ENCODE measurements around the gene HOXA1. TPM values are rescaled to one million over a fixed set of nuclear protein-coding genes. Genes with fewer than 3 reads are reported as not detected.

The HOXA1 gene
- total RNA-seq, 1 donor from 2014 or later, result 9.5 TPM

DNA sequence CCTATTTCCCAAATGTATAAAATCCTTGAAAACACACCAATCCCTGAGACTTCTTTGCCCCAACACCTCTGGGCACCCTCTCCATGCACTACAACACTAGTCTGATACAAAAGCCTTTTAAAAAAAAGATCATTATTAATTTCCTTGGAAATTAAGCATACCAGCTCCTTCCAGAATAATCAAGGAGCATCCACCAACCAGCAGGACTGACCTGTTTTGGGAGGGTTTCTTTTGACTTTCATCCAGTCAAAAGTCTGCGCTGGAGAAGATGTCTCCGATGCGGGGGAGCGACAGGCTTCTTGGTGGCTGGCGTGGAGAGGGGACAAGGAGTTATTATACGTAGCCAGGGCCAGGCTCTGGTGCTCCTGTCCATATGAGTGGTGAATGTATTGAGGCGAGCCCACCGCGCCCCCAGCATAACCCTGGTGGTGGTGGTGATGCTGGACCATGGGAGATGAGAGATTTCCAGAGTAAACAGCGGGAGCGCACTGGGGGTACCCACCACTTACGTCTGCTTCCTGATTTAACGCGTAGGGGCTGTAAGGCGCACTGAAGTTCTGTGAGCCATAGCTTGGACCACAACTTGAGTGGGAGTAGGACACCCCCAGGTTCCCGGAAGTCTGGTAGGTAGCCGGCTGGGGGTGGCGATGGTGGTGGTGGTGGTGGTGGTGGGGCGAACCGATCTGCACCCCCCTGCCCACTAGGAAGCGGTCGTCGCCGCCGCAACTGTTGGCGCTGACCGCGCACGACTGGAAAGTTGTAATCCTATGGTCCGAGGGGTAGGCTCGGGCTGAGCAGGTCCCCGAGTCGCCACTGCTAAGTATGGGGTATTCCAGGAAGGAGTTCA, 527 bp downstream of the HOXA1 start:
- Mint-ChIP-seq H3K27ac (peak overlapping the region; percentile 97), H3K36me3 (peaks cover 28% of the 10 kb centered on the region), H3K9me3 (no peaks in the 10 kb centered on the region), H3K27me3 (peaks cover 51% of the 10 kb centered on the region), H3K4me1 (ENCODE audit: unreplicated experiment) (peaks cover 62% of the 10 kb centered on the region), H3K4me3 (peak overlapping the region; percentile 97)
- TF ChIP-seq, protein P1, sequence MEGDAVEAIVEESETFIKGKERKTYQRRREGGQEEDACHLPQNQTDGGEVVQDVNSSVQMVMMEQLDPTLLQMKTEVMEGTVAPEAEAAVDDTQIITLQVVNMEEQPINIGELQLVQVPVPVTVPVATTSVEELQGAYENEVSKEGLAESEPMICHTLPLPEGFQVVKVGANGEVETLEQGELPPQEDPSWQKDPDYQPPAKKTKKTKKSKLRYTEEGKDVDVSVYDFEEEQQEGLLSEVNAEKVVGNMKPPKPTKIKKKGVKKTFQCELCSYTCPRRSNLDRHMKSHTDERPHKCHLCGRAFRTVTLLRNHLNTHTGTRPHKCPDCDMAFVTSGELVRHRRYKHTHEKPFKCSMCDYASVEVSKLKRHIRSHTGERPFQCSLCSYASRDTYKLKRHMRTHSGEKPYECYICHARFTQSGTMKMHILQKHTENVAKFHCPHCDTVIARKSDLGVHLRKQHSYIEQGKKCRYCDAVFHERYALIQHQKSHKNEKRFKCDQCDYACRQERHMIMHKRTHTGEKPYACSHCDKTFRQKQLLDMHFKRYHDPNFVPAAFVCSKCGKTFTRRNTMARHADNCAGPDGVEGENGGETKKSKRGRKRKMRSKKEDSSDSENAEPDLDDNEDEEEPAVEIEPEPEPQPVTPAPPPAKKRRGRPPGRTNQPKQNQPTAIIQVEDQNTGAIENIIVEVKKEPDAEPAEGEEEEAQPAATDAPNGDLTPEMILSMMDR (conservative IDR thresholded peaks at IDR 0.05), result peak; percentile 24
- peak; percentile 75 for DNase-seq (ENCODE audit: extremely low spot score, unreplicated experiment)

DNA sequence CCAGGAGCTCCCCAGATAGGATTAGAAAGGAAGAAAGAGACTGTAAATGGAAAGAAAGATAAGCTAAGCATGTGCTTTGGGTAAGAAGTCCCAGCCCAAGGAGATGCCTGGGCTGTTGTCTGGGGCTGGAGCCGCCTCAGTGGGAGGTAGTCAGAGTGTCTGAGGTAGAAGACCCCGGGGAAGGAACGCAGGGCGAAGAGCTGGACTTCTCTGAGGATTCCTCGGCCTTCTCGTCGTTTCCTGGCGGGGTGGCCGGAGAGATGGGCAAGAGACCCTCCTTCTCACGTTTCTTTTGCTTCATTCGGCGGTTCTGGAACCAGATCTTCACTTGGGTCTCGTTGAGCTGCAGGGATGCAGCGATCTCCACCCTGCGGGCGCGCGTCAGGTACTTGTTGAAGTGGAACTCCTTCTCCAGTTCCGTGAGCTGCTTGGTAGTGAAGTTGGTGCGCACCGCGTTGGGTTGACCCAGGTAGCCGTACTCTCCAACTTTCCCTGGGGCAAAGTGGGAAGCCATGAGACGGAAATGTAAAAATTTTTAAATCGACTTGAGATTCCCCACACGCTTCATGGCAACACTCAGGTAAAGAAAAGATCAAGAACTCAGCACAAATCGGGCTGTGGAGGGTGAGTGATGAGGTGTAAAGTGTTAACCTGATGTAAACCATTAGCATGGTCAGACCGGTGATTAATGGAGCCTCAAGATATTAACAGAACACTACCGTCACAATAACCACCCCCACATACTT, 1.3 kb downstream of the HOXA1 start:
- Mint-ChIP-seq H3K36me3 (peaks cover 20% of the 10 kb centered on the region), H3K27ac (peak overlapping the region; percentile 97), H3K27me3 (peaks cover 47% of the 10 kb centered on the region), H3K4me1 (ENCODE audit: unreplicated experiment) (peaks cover 62% of the 10 kb centered on the region), H3K4me3 (peak overlapping the region; percentile 97), H3K9me3 (no peaks in the 10 kb centered on the region)
- DNase-seq (ENCODE audit: extremely low spot score, unreplicated experiment), result no peak
- TF ChIP-seq, protein P1 (conservative IDR thresholded peaks at IDR 0.05), result no peak

DNA sequence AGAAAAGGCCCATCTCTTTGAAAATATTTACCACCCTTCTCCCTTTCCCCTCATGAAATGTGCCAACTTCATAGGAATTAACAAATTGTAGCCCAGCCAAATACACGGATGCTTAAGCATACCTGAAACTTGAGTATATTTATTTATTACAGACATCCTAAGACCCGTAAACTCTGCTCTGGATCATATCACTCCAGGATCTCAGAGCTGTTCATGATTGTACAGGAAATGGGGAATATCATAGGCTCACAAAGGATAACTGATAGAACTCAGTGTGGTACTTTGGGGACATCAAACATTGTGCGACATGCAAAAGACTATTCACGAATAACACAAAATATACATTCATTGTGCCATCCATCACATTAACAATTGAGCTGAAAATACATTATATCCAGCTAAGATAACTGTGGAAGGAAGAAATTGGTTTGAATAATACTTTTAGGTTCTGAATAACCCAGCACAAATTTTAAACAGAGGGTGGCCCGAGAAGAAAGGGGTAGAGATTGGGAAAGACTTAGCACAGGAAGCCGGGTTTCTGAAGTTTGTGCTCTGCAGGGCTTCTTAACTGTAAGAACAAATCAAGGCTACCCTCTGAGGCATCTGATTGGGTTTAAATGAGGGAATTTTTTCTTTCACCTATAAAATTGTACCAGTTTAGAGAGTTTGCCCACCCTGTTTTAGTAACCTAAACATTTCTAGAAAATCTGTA, 2.5 kb downstream of the HOXA1 start:
- Mint-ChIP-seq H3K27me3 (peaks cover 38% of the 10 kb centered on the region), H3K4me1 (ENCODE audit: unreplicated experiment) (peaks cover 54% of the 10 kb centered on the region)
- TF ChIP-seq, protein P1 (conservative IDR thresholded peaks at IDR 0.05), result no peak

DNA sequence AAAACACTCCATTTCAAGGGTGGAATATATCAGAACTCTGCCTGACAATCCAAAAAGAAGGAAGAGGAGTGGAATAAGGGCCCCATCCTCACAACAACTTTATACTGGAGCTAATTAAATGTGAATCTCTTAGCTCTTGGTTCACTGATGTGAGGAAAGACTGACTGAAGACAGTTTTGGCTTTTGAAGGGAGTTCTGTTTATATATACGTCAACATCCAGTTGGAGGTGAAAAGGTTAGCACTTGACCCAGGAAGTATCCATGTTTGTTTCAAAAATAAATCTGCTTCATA, 3.0 kb downstream of the HOXA1 start:
- Mint-ChIP-seq H3K4me1 (ENCODE audit: unreplicated experiment) (peaks cover 54% of the 10 kb centered on the region), H3K4me3 (peak overlapping the region; percentile 78), H3K9me3 (no peaks in the 10 kb centered on the region), H3K36me3 (peaks cover 8% of the 10 kb centered on the region), H3K27ac (no peak overlapping the region), H3K27me3 (peaks cover 38% of the 10 kb centered on the region)
- no peak for DNase-seq (ENCODE audit: extremely low spot score, unreplicated experiment)
- TF ChIP-seq, protein P1 (conservative IDR thresholded peaks at IDR 0.05), result no peak

More for the DNA sequence above, 2.5 kb downstream of the HOXA1 start:
- DNase-seq (ENCODE audit: extremely low spot score, unreplicated experiment), result no peak
- H3K27ac Mint-ChIP-seq, result no peak overlapping the region
- H3K4me3 Mint-ChIP-seq, result peak overlapping the region; percentile 97
- H3K36me3 Mint-ChIP-seq, result peaks cover 9% of the 10 kb centered on the region
- H3K9me3 Mint-ChIP-seq, result no peaks in the 10 kb centered on the region

DNA sequence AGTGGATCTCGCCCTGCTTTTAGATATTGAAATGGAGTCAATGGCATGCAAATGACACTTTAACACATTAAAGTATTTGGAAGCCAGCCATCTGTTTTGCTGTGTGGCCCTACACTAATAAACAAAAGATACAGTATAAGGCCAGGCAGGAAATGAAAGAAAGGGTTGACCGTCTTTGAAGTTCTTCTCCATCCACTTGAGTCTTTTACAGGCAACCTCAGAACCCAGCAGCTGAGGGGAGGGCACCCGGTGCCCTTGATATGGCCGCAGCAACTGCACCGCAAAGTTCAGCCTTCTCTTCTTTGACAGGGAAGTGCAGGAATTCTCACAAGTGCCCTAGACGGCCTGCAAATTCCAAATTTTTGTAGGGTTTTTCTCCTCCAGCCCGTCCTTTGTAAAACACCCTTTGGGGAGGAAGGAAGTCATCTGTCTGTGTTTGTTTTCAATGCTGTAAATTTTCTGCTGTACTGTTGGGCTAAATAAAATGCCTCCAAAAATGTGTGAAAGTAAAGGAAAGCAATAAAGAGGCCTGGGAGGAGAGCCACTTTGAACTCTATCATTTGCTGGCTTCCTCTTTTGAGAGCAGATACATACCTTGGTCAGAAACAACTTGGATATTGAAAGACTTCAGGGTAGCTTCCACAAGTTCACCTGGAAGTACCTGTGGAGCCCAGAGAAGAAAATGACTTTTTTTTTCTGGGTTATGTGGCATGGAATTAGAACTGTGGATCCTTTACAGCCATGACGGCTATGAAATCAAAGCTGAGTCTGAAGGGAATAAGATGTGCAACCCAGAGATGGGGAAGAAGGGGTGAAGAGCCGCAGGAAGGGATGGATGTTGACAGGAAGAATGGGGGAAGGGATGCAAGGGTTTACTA, 3.6 kb downstream of the HOXA1 start:
- Mint-ChIP-seq H3K4me1 (ENCODE audit: unreplicated experiment) (peaks cover 52% of the 10 kb centered on the region), H3K4me3 (peak overlapping the region; percentile 78)

More for the DNA sequence above, 3.6 kb downstream of the HOXA1 start:
- Mint-ChIP-seq H3K36me3 (peaks cover 2% of the 10 kb centered on the region), H3K9me3 (no peaks in the 10 kb centered on the region), H3K27ac (peak overlapping the region; percentile 71), H3K27me3 (peaks cover 36% of the 10 kb centered on the region)
- DNase-seq (ENCODE audit: extremely low spot score, unreplicated experiment), result no peak
- TF ChIP-seq, protein P1 (conservative IDR thresholded peaks at IDR 0.05), result no peak

Data from type B pancreatic cell (in vitro differentiated cells).